ENCODE measurements around the gene POU2F1.

DNA sequence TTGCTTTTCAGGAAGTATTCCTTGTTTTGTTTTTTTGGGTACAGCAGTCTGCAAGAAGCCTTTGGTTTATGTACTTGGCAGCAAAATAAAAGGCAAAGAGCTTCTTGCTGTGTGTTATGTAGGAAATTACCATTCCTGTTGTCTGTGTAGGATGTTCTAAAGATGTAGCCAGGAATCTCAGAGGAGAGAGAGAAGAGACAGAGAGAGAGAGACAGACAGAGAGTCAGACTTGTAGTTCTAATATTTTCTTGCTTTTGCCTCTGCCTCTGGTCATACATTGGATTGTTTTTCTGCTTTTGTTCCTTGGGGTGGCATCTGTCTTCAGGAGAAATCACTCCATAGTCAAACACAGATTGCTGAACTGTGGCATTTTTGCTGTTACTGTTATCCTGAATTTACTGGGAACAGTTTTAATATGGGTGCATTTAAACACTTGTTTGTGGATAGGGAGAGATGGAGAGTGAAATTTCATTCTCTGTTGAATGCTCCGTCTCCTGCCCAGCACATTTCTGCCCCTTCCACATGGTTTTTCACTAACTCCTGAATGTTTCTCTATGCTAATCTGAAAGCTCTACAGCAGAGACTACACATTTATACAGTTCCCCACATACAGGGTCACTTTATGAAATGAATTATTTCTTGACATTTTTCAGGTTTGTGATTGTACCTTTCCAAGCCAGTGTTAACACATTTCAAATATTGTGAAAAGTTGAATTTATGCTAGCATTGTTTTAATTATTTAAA is 49.8 kb downstream of the POU2F1 start:
- TF ChIP-seq, protein P1, sequence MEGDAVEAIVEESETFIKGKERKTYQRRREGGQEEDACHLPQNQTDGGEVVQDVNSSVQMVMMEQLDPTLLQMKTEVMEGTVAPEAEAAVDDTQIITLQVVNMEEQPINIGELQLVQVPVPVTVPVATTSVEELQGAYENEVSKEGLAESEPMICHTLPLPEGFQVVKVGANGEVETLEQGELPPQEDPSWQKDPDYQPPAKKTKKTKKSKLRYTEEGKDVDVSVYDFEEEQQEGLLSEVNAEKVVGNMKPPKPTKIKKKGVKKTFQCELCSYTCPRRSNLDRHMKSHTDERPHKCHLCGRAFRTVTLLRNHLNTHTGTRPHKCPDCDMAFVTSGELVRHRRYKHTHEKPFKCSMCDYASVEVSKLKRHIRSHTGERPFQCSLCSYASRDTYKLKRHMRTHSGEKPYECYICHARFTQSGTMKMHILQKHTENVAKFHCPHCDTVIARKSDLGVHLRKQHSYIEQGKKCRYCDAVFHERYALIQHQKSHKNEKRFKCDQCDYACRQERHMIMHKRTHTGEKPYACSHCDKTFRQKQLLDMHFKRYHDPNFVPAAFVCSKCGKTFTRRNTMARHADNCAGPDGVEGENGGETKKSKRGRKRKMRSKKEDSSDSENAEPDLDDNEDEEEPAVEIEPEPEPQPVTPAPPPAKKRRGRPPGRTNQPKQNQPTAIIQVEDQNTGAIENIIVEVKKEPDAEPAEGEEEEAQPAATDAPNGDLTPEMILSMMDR (IDR thresholded peaks at IDR 0.05), result no peak
- TF ChIP-seq POLR2A (IDR thresholded peaks at IDR 0.05), result no peak
